Stimulated activated CD8-positive, alpha-beta memory T cell treated with anti-CD3 and anti-CD28 coated beads, Interleukin-15, amount 100 ng/mL, for 48 hours (primary cell): ENCODE results near the gene SHISA8.
"Not testable (repeated sequence)": the region's sequence is repeated elsewhere in the genome, so short reads cannot be mapped to it uniquely, and the experiment has no call there.

Experiments
- DNase-seq, 2 donors: peaks; one replicate each; pipeline ENCODE4 v3.0.0-alpha.2; 2020; ENCODE audit warnings: low read depth in 2 of 2

The SHISA8 gene

DNA sequence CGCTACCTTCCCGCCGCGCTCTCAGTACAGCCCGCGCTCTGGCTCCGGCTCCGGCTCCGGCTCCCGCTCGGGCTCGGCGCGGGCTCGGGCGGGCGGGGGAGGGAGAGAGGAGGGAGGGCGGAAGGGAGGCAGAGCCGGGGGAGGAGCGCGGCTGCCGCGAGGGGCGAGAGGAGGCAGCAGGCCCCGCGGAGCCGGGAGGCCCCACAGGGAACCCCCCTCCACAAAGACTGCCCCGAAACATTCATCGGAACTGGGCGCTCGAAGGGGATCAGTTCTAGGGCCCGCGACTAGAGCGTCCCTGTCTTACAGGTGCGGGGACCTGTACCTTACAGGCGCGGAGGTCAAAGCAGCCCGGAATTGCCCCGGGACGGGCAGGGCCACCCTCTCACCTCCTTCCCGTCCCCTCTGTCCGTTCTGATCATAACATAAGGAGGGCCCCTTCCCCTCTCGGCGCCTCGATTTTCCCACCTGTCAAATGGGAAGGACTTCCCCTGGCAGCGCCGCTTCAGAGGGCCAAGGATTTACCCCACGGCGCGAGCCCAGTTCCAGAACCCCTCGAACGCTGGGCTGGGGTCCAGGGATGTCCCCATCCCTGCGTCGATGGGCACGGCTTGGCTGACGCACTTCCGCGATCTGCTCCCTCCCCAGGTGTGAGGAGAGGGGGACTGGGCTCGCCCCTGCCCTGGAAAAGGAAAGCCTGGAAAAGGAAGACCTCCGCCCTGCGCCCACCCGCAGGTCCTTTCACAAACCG is at the start of gene SHISA8:
Gene SHISA8 (minus strand): TSS at position 40 of the 751 bp plus-strand sequence. CDS start 407 bp downstream, outside the sequence.
- peak; percentile 37 to 43 for DNase-seq

DNA sequence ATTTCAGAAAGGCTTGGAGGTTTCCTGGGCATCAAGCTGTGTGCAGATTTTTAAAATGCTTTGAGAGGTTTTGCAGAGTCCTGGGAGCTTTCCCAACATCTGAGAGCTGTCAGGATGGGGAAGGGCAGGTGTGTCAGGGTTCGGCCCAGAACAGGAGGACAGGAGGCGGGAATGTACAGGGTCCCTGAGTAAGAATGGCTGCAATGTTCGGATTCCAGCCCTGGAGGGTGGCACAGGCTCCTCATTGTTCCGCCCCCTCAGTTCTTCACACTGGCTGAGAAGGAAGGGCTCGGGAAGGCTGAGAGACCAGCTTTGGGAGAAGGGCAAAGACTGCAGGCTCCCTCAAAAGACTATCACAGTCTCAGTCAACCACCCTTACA is 49.2 kb upstream of the SHISA8 start:
- DNase-seq, result no peak

- DNase-seq, result no peak
Measured at GRCh38 chr22:41963453-41964111, 48.7 kb upstream of the SHISA8 start.

GRCh38 chr22:41957941-41958556 is 43.2 kb upstream of the SHISA8 start:
- no peak for DNase-seq

- DNase-seq, result no peak
Measured at GRCh38 chr22:41952713-41953112, 37.8 kb upstream of the SHISA8 start.

GRCh38 chr22:41951898-41952474 is 37.1 kb upstream of the SHISA8 start, which contains the start of gene SMIM45:
TSS of gene SMIM45 (plus strand) at chr22:41952150.
- no peak for DNase-seq

GRCh38 chr22:41949297-41949965 is 34.6 kb upstream of the SHISA8 start:
- DNase-seq, result no peak

DNA sequence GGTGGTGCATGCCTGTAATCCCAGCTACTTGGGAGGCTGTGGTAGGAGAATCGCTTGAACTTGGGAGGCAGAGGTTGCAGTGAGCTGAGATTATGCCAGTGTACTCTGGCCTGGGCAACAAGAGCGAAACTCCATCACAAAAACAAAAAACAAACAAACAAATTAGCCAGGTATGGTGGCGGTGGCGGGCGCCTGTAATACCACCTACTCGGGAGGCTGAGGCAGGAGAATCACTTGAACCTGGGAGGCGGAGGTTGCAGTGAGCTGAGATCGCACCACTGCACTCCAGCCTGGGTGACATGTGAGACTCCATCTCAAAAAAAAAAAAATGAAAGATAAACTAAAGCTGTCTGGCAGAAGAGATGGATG is 34.0 kb upstream of the SHISA8 start:
- DNase-seq, result not testable (repeated sequence)

DNA sequence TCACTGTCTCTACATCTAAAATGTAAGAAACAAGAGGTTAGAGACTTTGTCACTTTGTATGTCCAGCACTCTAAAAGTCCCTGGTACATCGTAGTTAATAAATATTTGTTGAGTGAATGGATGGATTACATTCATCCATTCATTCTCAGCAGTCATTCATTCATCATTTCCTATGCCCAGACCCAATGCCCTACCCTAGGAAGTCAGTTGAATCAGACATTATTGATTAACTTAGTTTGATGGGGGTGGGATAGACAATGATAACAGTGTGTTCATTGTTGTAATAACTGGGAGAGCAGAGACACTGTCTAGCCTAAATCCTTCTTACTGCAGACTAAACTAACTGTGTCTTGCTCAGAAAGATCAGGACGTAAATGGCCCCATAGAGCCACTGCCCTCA is 33.3 kb upstream of the SHISA8 start:
- no peak for DNase-seq

DNA sequence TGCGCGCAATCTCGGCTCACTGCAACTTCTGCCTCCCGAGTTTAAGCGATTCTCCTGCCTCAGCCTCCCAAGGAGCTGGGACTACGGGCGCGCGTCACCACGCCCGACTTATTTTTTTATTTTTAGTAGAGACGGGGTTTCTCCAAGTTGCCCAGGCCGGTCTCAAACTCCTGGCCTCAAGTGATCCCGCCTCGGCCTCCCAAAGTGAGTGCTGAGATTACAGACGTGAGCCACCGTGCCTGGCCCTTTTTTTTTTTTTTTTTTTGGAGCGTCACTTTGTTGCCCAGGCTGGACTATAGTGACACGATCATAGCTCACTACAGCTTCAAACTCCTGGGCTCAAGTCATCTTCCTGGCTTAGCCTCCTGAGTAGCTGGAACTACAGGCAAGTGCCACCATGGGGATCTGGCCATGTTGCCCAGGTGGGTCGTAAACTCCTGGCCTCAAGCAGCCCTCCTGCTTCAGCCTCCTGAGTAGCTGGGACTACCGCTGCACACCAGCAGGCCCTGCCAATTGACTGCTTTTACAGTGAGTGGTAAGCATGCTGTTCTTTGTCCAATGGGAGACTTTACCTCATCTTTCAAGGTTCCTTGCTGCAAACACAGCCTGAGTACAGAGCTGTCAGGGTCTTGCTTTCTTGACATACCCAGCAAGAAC is 32.7 kb upstream of the SHISA8 start:
- no peak for DNase-seq

DNA sequence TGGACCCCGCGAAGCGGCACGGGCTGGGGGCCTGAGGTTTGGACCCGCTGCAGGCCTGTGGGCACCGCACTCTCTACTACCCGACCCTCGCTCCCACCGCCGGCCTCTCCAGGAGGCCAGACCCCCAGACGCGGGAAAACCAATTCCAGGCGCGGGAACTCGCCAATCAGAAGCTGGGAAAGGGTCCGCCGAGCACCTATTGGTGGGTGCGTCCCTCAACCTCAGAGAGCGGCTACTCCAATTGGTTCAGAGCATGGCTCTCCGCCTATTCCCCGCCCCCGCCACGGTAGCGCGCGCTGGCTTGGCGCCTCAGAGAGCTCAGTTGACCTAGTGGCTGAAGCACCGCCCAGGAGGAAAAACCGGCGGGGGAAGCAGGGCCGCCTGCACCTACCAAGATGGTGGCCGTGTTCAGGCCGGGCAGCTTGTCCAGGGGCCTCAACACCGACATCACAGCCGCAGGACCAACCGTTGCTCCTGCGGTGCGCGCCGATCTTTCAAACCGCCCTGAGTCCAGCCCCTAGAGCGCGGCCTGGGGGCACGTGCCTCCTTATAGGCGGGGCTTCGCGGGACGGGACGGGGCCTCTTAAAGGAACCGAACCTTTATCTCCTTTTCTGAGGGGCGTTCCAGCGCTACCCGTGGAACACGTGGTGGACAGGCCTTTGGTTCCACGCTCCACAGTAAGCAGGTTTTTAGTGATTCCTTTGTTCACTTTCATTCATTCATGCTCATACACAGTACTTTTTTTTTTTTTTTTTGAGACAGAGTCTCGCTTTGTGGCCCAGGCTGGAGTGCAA is 32.0 kb upstream of the SHISA8 start, which contains the start of gene CENPM:
Gene CENPM (minus strand): TSS at position 524 of the 795 bp plus-strand sequence. CDS start 76 bp downstream, at position 448.
- peak; percentile 92 to 93 for DNase-seq

GRCh38 chr22:41943661-41944209 is 28.9 kb upstream of the SHISA8 start:
- no peak for DNase-seq

DNA sequence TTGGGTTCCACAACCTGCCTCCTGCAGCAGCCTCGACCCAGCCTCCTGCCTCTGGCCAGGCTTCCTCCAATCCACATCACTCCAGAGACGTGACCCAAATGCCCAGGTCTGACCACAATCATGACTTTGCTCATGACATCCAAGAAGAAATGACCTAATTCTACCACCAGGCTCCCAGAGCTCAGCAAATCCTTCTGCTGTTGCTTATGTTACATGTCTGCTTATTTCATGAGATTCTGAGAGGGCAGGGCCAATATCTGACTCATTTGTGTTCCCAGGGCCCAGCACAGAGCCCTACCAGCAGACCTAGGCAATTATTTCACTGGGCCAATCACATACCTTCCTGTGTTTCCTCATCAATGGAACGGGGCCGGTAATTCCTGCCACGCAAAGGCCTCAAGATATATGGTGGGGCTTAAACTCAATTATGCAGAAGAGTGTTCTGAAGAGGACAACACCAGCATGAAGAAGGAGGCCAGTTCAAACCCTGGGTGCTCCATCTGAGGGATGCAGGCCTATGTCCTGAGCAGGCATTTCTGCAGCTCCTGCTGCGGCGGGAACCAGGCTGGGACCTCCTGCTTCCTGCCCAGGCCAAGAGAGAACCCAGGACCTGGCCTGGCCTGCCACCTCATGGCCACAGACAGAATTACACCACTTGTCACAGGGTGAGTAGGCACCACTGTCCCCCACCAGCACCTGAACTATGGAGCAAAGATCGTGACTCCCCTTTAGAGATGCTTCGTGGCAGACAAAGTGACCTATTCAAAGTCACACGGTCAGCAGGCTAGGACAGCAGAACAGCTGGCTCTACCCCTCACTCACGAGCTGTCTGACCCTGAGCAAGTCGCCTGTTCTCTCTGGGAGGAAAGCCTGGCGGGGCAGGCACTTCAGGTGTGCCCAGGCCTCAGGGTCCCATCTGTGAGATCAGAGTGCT is 26.2 kb upstream of the SHISA8 start:
- DNase-seq, result peak; percentile 68 to 69

- DNase-seq, result peak; percentile 90
Measured at GRCh38 chr22:41939981-41940831, 25.3 kb upstream of the SHISA8 start.

GRCh38 chr22:41936894-41937169 is 22.0 kb upstream of the SHISA8 start:
- no peak for DNase-seq

GRCh38 chr22:41935509-41935908 is 20.6 kb upstream of the SHISA8 start:
- DNase-seq, result no peak

- no peak for DNase-seq
Measured at GRCh38 chr22:41935015-41935351, 20.1 kb upstream of the SHISA8 start.

- no peak for DNase-seq
Measured at GRCh38 chr22:41934284-41935014, 19.6 kb upstream of the SHISA8 start.
